WTC11 (cell line): Measurements from ENCODE around the gene ARHGEF9. TPM values are rescaled to one million over a fixed set of nuclear protein-coding genes. Genes with fewer than 3 reads are reported as not detected.

ENCODE experiments used
- ATAC-seq: fragments of 200-7000 bp; cut with Tn5 transposase; 2 replicates; pipeline ENCODE4 v1.10.0; 2021; ENCODE audit warnings: mild to moderate bottlenecking, moderate library complexity
- CTCF ChIA-PET: fragments of 300-600 bp; sonication (Branson Sonifier 250); formaldehyde crosslinking; loops from one replicate; lab custom pipeline; 2021; ENCODE audit warnings: antibody characterized with exemption; lab: Charles Lee
- POLR2A ChIA-PET: fragments of 350-600 bp; sonication (Branson Sonifier 250); formaldehyde crosslinking; loops from one replicate; lab custom pipeline; 2021; ENCODE audit warnings: antibody characterized with exemption; lab: Charles Lee
- DNase-seq: peaks from one replicate; pipeline ENCODE4 v3.0.0; 2021; ENCODE audit warnings: low spot score
- H3K27ac Mint-ChIP-seq: 2 replicates; pipeline ENCODE4 v1.8.0; 2021; ENCODE audit warnings: mixed read lengths
- H3K27me3 Mint-ChIP-seq: 2 replicates; pipeline ENCODE4 v1.8.0; 2021; ENCODE audit warnings: low read depth, mild to moderate bottlenecking, moderate library complexity, mixed read lengths
- H3K36me3 Mint-ChIP-seq: 2 replicates; pipeline ENCODE4 v1.8.0; 2021; ENCODE audit warnings: mixed read lengths
- H3K4me1 Mint-ChIP-seq: 2 replicates; pipeline ENCODE4 v1.8.0; 2022; ENCODE audit warnings: mixed read lengths
- H3K4me3 Mint-ChIP-seq: 2 replicates; pipeline ENCODE4 v1.8.0; 2021; ENCODE audit warnings: mild to moderate bottlenecking, moderate library complexity, mixed read lengths
- H3K9me3 Mint-ChIP-seq: 2 replicates; pipeline ENCODE4 v1.8.0; 2021; ENCODE audit warnings: mixed read lengths
- ESRRA ChIP-seq: sonication (generic); formaldehyde crosslinking; IDR thresholded peaks from 2 replicates; pipeline ENCODE4 v1.8.1; 2022; ENCODE audit warnings: mild to moderate bottlenecking, missing genetic modification reagents, borderline replicate concordance
- FOXP1 ChIP-seq: sonication (generic); formaldehyde crosslinking; IDR thresholded peaks from 2 replicates; pipeline ENCODE4 v1.8.0; 2022; ENCODE audit warnings: missing genetic modification reagents, mild to moderate bottlenecking, moderate library complexity, borderline replicate concordance
- IRF2 ChIP-seq: sonication (generic); formaldehyde crosslinking; IDR thresholded peaks from 2 replicates; pipeline ENCODE4 v1.8.0; 2022; ENCODE audit warnings: low read depth, missing genetic modification reagents, borderline replicate concordance
- RORB ChIP-seq: fragments of 250-450 bp; sonication (Bioruptor Pico); IDR thresholded peaks from 2 replicates; pipeline ENCODE4 v1.9.0; 2021; ENCODE audit warnings: mild to moderate bottlenecking
- ZNF396 ChIP-seq: fragments of 250-450 bp; sonication (Bioruptor Pico); IDR thresholded peaks from 2 replicates; pipeline ENCODE4 v1.8.0; 2021; ENCODE audit warnings: mild to moderate bottlenecking, moderate library complexity, borderline replicate concordance
- ZNF423 ChIP-seq: fragments of 250-450 bp; sonication (Bioruptor Pico); IDR thresholded peaks from 2 replicates; pipeline ENCODE4 v2.1.2; 2022; ENCODE audit warnings: mild to moderate bottlenecking, moderate library complexity
- total RNA-seq: library from RNA; stranded (reverse); gene quantifications from 3 replicates; pipeline ENCODE4 v1.2.3, GENCODE V29; 2021
- TF ChIP-seq, protein P1 (sequence below): sonication (generic); formaldehyde crosslinking; IDR thresholded peaks from 2 replicates; pipeline ENCODE4 v1.8.0; 2022; ENCODE audit warnings: missing genetic modification reagents
- TF ChIP-seq, protein P2 (sequence below): sonication (generic); formaldehyde crosslinking; IDR thresholded peaks from 2 replicates; pipeline ENCODE4 v1.8.0; 2023; ENCODE audit warnings: mild to moderate bottlenecking, missing genetic modification reagents
- TF ChIP-seq, protein P3 (sequence below): sonication (generic); formaldehyde crosslinking; IDR thresholded peaks from 2 replicates; pipeline ENCODE4 v1.8.1; 2023; ENCODE audit warnings: mild to moderate bottlenecking, missing genetic modification reagents
- TF ChIP-seq, protein P4 (sequence below): fragments of 250-450 bp; sonication (Bioruptor Pico); IDR thresholded peaks from 2 replicates; pipeline ENCODE4 v1.8.0; 2021; ENCODE audit warnings: mild to moderate bottlenecking
- TF ChIP-seq, protein P5 (sequence below): sonication (generic); formaldehyde crosslinking; IDR thresholded peaks from 2 replicates; pipeline ENCODE4 v1.8.1; 2023; ENCODE audit warnings: mild to moderate bottlenecking, moderate library complexity, missing genetic modification reagents
- TF ChIP-seq, protein P6 (sequence below): sonication (generic); formaldehyde crosslinking; IDR thresholded peaks from 2 replicates; pipeline ENCODE4 v1.8.1; 2022; ENCODE audit warnings: low read depth, missing genetic modification reagents, borderline replicate concordance

ARHGEF9 gene
- total RNA-seq, 1 experiment from 2014 or later, result 32.1 TPM

DNA sequence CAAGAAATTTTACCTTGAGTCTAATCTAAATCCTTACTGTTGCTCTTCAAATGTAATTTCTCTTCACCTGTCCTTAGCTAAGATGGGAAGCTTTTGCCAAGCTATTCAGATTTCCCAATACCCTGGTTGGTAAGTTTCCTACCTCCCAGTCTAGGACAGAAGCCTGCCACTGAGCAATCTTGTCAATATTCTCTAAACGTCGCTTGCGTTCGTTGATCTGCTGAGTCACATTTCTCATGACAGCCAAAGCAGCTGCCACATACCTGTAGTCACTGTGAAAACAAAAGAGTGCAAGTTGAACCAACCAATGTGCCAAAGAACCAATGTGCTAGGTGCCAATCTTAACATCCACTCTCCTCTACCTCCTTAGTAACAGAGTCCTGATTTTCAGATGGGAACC lies 111.1 kb downstream of the ARHGEF9 start (continued):
- TF ChIP-seq, protein P1, sequence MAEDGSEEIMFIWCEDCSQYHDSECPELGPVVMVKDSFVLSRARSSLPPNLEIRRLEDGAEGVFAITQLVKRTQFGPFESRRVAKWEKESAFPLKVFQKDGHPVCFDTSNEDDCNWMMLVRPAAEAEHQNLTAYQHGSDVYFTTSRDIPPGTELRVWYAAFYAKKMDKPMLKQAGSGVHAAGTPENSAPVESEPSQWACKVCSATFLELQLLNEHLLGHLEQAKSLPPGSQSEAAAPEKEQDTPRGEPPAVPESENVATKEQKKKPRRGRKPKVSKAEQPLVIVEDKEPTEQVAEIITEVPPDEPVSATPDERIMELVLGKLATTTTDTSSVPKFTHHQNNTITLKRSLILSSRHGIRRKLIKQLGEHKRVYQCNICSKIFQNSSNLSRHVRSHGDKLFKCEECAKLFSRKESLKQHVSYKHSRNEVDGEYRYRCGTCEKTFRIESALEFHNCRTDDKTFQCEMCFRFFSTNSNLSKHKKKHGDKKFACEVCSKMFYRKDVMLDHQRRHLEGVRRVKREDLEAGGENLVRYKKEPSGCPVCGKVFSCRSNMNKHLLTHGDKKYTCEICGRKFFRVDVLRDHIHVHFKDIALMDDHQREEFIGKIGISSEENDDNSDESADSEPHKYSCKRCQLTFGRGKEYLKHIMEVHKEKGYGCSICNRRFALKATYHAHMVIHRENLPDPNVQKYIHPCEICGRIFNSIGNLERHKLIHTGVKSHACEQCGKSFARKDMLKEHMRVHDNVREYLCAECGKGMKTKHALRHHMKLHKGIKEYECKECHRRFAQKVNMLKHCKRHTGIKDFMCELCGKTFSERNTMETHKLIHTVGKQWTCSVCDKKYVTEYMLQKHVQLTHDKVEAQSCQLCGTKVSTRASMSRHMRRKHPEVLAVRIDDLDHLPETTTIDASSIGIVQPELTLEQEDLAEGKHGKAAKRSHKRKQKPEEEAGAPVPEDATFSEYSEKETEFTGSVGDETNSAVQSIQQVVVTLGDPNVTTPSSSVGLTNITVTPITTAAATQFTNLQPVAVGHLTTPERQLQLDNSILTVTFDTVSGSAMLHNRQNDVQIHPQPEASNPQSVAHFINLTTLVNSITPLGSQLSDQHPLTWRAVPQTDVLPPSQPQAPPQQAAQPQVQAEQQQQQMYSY (CRISPR knock-in tag), result no peak
- TF ChIP-seq ZNF423 (CRISPR knock-in tag) (no peak), ESRRA (CRISPR knock-in tag) (no peak), RORB (no peak), ZNF396 (CRISPR knock-in tag) (no peak)

DNA sequence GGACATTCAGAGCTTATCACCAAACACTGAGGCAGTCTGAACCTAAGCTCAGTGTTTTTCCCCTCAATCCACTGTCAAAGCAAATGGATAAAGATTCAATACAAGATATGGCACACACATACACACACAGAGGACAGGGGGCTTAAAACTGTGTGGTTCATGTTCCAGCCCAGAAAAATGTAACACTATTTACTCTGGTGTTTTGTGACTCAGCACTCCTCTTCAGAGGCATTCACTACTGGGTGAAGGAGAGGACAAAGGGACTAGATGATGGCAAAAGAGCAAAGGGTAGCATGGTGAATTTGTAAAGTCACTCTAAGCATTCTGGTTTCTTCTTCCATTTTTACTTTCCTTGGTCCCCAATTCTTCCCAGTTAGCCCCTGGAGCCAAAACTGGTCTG lies 120.3 kb downstream of the ARHGEF9 start:
- H3K27me3 Mint-ChIP-seq, result no peaks in the 10 kb centered on the region; the same call in 1 of the 2 replicates
- ChIA-PET CTCF (no interaction called here), POLR2A (no interaction called here)

DNA sequence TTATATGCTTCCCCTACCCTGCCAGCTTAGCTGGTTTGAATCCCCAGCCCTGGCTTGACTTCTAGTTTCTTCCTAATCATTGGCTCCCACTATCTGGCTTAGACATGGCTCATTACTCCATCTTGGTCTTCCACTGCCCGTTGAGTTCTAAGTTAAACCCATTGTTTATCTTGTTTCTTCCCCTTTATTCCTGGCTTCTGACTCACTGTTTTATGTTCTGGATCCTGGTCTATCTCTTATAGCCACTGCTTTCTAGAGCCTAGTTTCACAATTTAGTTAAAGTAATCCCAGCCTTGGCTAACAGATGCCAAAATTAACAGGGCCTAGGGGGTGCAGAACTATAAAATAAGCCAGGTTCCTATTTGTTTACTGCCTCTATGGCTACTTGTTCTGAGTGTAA lies 120.9 kb downstream of the ARHGEF9 start:
- Mint-ChIP-seq H3K9me3 (no peaks in the 10 kb centered on the region), H3K4me1 (no peaks in the 10 kb centered on the region), H3K27ac (no peak overlapping the region), H3K27me3 (no peaks in the 10 kb centered on the region)
- POLR2A ChIA-PET, result no interaction called here
- CTCF ChIA-PET, result no interaction called here
- ATAC-seq, result no peak
- TF ChIP-seq, protein P2, sequence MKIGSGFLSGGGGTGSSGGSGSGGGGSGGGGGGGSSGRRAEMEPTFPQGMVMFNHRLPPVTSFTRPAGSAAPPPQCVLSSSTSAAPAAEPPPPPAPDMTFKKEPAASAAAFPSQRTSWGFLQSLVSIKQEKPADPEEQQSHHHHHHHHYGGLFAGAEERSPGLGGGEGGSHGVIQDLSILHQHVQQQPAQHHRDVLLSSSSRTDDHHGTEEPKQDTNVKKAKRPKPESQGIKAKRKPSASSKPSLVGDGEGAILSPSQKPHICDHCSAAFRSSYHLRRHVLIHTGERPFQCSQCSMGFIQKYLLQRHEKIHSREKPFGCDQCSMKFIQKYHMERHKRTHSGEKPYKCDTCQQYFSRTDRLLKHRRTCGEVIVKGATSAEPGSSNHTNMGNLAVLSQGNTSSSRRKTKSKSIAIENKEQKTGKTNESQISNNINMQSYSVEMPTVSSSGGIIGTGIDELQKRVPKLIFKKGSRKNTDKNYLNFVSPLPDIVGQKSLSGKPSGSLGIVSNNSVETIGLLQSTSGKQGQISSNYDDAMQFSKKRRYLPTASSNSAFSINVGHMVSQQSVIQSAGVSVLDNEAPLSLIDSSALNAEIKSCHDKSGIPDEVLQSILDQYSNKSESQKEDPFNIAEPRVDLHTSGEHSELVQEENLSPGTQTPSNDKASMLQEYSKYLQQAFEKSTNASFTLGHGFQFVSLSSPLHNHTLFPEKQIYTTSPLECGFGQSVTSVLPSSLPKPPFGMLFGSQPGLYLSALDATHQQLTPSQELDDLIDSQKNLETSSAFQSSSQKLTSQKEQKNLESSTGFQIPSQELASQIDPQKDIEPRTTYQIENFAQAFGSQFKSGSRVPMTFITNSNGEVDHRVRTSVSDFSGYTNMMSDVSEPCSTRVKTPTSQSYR (CRISPR knock-in tag), result no peak
- TF ChIP-seq FOXP1, result no peak
- TF ChIP-seq, protein P3, sequence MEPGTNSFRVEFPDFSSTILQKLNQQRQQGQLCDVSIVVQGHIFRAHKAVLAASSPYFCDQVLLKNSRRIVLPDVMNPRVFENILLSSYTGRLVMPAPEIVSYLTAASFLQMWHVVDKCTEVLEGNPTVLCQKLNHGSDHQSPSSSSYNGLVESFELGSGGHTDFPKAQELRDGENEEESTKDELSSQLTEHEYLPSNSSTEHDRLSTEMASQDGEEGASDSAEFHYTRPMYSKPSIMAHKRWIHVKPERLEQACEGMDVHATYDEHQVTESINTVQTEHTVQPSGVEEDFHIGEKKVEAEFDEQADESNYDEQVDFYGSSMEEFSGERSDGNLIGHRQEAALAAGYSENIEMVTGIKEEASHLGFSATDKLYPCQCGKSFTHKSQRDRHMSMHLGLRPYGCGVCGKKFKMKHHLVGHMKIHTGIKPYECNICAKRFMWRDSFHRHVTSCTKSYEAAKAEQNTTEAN (CRISPR knock-in tag), result no peak
- TF ChIP-seq, all 79 proteins: peak for 0
- peaks cover 21% of the 10 kb centered on the region for H3K36me3 Mint-ChIP-seq
- no peak overlapping the region for H3K4me3 Mint-ChIP-seq
- DNase-seq, result no peak

More for the DNA sequence above, 120.3 kb downstream of the ARHGEF9 start:
- peaks cover 27% of the 10 kb centered on the region for H3K36me3 Mint-ChIP-seq
- H3K4me3 Mint-ChIP-seq, result no peak overlapping the region
- TF ChIP-seq, protein P4, sequence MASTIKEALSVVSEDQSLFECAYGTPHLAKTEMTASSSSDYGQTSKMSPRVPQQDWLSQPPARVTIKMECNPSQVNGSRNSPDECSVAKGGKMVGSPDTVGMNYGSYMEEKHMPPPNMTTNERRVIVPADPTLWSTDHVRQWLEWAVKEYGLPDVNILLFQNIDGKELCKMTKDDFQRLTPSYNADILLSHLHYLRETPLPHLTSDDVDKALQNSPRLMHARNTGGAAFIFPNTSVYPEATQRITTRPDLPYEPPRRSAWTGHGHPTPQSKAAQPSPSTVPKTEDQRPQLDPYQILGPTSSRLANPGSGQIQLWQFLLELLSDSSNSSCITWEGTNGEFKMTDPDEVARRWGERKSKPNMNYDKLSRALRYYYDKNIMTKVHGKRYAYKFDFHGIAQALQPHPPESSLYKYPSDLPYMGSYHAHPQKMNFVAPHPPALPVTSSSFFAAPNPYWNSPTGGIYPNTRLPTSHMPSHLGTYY (CRISPR knock-in tag), result no peak
- TF ChIP-seq, protein P5, sequence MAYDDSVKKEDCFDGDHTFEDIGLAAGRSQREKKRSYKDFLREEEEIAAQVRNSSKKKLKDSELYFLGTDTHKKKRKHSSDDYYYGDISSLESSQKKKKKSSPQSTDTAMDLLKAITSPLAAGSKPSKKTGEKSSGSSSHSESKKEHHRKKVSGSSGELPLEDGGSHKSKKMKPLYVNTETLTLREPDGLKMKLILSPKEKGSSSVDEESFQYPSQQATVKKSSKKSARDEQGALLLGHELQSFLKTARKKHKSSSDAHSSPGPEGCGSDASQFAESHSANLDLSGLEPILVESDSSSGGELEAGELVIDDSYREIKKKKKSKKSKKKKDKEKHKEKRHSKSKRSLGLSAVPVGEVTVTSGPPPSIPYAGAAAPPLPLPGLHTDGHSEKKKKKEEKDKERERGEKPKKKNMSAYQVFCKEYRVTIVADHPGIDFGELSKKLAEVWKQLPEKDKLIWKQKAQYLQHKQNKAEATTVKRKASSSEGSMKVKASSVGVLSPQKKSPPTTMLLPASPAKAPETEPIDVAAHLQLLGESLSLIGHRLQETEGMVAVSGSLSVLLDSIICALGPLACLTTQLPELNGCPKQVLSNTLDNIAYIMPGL (CRISPR knock-in tag), result no peak
- TF ChIP-seq, protein P6, sequence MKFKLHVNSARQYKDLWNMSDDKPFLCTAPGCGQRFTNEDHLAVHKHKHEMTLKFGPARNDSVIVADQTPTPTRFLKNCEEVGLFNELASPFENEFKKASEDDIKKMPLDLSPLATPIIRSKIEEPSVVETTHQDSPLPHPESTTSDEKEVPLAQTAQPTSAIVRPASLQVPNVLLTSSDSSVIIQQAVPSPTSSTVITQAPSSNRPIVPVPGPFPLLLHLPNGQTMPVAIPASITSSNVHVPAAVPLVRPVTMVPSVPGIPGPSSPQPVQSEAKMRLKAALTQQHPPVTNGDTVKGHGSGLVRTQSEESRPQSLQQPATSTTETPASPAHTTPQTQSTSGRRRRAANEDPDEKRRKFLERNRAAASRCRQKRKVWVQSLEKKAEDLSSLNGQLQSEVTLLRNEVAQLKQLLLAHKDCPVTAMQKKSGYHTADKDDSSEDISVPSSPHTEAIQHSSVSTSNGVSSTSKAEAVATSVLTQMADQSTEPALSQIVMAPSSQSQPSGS (CRISPR knock-in tag), result no peak
- no peak for TF ChIP-seq IRF2 (CRISPR knock-in tag)
- ATAC-seq (no peak), DNase-seq (no peak)
- H3K4me1 Mint-ChIP-seq, result no peaks in the 10 kb centered on the region
- H3K27ac Mint-ChIP-seq, result no peak overlapping the region
- H3K9me3 Mint-ChIP-seq, result no peaks in the 10 kb centered on the region
